HG02852 (cell line): ENCODE data around the gene MEDAG.

Source experiments
- ATAC-seq: cut with Tn5 transposase; IDR thresholded peaks from one replicate; pipeline ENCODE4 v1.9.1; 2021; ENCODE audit warnings: mild to moderate bottlenecking, moderate library complexity; ENCODE audit not compliant: unreplicated experiment

Gene MEDAG

DNA sequence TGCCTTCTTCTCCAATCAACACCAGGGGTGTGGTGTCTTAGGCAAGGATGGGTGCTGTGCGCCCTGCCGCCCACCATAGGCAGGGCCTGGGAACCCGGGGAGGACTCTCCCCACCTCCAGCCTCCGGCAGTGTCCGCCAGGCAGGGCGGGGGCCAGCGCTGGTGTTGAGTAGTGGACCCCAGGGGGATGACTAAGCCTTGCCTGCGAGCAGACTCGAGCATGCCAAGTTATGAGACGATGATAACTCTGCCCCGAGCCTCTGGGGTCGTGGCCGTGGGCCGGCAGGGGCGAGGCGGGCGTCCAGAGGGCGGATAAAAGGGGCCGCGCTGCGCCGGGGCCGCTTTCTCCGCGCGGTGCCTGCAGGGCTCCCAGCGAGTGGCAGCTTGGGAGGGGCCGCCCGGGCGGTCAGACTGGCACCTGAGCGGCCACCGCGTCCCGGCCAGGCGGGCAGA, at the start of gene MEDAG:
Gene MEDAG (plus strand): TSS at position 340 of the 452 bp plus-strand sequence. CDS start 245 bp downstream, outside the sequence.
- ATAC-seq, result no peak

DNA sequence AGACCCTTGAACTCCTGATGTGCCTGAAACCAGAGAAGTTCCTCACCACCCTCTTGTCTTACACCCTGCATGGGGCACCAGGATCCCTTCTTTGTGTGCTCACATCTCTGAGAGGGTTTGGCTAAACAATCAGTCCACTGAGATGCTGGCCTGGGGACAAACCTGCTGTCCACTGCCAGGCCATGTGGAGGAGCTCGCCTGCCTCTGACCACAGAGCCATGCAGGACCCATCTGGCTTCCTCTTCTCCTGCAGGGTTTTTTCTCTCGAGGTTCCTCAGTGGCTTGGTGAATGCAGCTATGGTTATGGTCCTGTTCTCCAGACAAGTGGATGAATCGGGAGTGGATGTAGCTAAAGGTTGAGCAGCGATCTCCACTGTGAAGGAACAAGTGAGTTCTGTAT, 49.1 kb upstream of the MEDAG start:
- no peak for ATAC-seq

DNA sequence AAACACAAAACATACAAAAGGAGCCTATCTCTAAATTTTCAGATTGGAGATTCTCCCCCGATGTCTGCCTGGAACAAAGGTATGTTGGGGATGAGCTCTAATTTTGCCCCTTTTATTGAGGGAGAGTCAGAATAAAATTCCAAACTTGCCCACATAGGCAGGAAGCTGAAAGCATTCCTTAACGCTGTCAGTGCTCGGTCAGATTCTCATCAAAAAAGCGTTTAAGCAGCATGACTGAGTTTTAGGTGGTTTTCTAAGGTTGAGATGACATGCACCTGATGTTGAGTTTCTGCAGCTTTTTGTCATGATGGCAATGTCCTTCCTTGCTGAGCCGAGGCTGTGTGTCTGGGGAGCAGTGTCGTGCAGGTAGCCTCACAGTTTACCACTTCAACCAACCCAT, 48.4 kb upstream of the MEDAG start:
- ATAC-seq, result no peak

DNA sequence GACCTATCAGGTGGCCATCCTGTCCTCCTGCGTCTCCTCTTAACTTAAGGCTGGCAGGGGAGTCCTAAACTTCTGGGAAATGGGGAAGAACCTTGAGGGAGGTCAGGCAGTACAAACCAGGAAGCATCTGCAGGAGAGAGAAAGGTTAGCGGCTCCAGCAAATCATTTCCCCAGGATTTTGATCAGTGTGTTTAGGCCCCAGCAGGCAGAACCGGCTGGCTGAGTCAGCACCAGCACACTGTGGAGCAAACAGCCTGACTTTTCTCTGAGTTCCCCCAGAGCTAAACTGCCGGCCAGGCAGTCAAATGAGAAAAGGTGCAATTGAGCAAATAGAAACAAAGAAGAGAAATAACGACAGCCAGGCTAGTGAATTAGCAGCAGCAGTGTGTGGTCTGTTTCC, 46.7 kb upstream of the MEDAG start:
- ATAC-seq, result no peak

DNA sequence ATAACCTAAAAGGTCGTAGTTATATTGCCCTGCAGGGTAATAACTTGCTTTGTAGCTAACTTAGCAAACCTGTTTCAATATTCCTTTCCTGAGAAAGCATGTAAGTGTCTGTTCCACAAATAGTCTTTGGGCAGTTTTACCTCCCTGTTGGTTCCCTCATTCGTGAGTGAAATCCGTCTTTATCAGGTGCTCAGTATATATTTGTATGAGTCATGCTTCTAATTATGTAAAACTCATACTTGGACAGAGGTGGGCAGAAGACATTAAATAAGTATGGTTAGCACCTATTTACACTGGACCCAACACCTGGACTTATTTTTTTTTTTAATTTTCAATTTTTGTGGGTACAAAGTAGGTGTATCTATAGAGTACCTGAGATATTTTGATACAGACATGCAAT, 44.9 kb upstream of the MEDAG start:
- ATAC-seq, result no peak

DNA sequence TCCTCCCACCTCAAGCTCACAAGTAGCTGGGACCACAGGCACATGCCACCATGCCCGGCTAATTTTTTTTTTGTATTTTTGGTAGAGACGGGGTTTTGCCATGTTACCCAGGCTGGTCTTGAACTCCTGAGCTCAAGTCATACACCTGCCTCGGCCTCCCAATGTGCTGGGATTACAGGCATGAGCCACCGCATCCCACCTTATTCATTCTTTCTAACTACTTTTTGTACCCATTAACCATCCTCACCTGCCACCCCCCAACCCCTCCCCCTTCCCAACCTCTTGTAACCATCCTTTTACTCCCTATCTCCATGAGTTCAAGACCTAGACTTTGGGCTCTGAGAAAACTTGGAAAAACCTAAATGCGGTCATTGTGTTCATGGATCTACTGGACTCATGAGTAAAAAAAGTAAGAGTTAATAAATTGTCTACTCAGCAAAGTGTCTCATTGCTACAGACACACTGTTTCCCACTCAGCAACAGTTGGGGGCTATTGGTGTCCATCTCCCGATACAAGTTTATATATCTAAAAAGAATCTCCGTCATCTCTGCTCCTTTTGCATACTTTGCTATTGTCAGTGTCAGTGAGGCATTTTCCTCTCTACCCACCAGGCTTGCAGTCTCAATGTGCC, 44.1 kb upstream of the MEDAG start:
- ATAC-seq, result no peak

DNA sequence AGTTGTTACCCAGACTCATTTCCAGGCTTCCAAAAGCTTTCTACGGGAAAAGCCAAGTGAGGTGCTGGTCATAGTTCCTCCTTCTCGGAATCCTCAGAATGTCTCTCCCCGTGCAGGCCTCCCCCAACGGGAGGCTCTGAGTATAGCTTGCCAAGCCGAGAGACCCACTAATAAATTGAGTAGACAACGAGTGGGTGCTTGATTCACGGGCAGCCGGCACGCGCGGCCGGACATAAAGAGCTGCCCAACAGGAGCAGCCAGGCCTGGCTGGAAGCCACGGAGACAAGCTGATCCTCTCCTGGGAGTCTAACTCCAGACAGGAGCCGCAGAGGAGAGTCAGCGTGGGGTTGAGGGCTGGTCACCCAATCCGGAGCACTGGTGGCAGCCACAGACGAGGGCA, 43.4 kb upstream of the MEDAG start:
- no peak for ATAC-seq

DNA sequence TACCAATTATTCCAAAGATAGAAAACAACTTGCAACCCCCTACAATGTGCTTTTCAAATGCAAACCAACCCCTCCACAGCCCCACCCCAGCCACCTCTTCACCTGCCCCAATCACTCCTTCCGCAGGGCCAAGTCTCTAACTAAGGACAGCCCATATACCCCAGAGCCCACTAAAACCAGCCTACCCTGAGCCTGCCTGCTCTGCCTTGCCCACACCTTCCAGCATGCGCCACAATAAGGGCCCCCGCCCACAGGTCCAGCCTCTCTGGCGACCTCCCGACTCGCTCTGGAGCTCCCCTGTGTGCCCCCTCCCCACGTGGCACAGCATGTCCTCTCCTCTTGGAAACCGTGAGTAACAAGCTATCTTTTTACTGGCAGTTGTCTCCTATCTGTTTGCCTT, 42.8 kb upstream of the MEDAG start:
- no peak for ATAC-seq

DNA sequence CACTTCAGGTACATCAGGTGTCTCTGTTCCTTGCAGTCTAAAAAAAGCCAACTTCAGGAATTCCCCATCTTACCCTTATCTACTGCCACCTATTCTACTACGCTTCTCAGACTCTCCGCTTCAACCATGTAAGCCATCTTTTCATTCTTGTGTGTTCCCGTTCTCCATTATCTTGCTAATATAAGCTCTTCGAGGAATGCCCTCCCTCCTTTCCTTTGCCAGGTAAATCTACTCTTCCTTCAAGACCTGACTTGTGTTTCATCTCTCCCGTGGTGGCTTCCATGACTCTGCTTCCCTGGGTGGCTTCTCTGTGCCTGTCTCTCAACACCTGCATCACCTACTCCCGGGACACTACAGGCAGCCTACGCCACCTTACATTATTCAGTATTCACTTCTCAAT, 42.3 kb upstream of the MEDAG start:
- no peak for ATAC-seq

DNA sequence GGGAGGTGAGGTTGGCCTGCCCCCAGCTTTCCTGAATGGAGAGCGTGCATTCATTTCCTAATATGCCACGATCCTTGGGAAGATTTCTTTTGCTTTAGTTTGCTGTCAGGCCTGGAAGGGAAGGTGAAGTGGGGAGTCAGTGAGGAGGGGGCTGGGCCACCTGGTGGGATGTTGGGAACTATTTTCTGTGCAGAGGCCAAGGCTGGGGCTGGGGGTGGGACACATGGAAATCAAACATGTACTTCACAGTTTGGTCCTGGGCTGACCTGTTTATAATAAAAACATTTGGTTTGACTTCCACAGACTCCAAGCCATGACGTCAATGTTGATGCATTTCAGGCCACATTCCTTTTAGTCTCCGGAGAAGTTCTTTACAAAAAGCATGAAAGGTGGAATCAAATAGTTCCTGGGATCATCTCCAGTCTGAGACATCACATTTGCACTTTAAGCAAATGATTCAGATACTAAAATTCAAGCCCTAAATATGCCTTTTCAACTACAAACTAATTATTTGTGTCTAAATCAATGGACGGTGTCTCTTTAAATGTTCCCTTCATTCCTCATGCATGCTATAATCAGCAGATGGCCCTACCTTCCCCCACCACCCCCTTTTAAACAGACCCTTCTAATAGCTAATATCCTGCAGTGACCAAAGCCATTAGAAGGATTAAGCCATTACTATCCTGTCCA, 41.5 kb upstream of the MEDAG start:
- ATAC-seq, result no peak

DNA sequence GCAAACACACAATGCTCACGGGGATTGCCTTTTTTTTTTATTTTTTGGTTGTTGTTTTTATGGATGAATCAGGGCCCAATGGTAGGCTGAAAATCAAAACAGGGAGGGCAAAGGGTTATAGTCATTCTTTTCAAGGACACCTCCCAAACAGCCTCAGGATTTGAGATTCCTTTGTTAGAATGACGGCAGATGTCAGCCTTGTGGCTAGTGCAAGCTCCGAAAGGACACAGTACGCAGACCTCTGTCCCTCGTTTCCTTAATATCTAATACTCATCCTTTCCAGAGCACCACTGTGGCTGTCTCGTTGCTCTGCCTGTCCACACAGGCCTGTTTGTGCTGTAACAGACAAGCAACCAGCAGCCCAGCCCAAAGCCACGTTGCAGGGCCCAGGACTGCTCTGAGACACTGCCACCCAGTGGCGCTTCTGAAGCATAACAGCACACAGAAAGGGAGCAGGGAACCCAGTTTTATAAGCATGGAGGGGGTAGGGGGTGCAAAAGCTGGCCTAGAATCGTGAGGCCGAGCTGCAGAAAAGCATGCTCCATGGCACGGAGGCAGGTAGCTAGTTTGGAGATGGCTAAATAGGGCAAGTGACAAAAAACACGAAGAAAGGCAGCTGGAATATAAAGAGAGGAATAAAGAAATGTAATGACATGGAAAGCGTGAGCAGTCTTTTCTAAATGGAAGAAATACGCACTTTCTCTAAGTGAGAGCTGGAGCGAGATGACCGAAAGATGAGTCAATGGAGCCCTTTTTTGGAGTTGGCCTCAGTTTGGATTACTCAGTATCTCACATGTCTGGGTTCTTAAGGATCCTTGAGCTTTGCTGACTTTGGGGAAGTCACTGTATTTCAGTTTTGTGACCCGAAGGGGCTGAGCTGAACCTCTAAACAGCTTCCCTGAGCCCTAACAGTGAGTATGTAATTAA, 40.7 kb upstream of the MEDAG start:
- peak; percentile 93 for ATAC-seq

DNA sequence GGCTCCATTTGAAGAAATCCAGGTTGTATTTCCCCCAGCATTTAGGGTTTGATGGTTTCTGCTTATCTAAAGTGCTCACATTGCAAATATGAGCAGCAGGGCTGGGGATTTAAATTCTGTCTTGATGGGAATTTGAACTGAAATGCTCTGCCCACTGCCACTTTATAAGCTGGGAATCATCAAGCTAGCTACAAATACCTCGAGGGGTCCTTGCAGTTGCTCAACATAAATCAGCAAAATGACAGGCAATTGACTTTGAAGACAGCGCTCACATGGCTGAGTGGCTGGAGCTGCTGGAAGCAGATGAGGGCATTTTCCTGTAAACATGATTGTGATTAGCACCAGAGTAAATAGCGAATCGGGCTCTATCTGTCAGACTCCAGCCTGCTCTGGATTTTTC, 39.4 kb upstream of the MEDAG start:
- no peak for ATAC-seq

DNA sequence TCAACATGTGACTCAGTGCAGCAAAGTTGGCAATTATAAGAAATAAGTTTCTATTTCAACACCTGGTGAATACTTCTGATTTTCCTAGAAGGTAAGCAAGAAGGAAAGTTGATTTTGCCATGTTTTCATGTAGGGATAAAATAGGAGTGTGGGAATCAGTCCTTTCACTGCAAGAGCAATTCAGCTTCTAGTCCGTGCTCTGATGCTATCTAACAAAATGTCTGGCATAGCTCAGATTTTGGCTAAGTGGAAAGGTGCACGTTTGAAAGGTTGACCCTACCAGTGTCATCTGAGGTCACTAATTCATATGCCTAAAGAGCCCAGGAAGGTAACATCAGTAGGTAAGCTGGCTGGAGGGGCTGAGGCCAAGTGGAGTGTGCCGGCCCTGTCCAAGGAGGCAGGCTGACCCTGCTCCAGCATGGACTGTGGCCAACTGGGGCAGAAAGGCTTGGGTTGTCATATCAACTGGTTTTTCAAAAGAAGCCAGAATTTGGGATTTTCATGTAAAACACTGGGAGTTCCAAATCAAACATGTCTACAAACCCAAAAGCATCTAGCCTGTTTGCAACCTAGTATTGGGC, 38.9 kb upstream of the MEDAG start:
- ATAC-seq, result no peak

DNA sequence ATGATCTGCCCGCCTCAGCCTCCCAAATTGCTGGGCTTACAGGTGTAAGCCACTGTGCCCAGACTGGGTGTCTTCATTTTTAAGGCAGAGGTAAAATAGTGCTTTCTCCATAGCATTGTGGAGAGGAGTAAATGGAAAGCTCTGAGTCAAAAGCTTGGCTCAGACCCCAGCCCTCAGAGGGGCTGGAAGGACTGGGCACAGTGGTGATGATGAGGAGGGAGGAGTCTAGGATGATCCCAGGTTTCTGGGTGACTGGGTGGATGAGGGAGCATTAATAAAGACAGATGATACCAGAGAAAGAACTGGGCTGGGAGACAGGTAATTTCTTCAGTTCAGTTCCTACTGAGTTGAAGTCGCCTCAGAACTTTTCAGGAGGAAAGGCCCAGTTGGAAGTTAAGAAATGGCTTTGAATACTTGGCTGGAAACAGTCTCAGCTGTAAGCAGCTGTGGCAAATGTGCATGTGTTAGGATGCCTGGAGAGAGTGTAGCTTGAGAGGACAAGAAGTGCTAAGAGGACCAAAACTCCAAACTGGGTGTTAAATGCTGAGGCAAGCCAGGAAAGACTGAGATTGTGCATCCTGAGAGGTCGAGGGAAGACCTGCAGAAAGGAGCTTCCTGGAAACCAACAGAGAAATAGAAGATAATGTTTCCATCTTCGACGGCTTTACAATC, 37.1 kb upstream of the MEDAG start:
- ATAC-seq, result no peak

DNA sequence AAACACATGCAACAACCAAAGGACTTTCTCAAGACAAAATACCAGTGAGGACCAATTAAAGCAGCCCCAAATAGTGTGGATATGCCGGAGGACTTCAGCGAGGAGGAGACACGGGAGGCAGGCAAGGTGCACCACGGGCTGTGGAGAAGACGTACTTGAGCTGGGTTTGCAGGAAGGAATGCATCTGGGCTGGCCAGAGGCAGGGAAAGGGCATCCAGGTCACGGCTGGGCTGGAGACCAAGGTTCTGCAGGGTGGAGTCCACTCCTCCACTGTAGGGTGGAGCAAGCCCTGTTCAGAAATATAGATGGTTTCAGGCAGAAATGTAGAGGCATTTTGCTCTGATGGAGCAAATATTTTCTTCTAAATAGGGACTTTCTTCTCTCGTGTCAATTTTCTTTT, 36.6 kb upstream of the MEDAG start:
- no peak for ATAC-seq

DNA sequence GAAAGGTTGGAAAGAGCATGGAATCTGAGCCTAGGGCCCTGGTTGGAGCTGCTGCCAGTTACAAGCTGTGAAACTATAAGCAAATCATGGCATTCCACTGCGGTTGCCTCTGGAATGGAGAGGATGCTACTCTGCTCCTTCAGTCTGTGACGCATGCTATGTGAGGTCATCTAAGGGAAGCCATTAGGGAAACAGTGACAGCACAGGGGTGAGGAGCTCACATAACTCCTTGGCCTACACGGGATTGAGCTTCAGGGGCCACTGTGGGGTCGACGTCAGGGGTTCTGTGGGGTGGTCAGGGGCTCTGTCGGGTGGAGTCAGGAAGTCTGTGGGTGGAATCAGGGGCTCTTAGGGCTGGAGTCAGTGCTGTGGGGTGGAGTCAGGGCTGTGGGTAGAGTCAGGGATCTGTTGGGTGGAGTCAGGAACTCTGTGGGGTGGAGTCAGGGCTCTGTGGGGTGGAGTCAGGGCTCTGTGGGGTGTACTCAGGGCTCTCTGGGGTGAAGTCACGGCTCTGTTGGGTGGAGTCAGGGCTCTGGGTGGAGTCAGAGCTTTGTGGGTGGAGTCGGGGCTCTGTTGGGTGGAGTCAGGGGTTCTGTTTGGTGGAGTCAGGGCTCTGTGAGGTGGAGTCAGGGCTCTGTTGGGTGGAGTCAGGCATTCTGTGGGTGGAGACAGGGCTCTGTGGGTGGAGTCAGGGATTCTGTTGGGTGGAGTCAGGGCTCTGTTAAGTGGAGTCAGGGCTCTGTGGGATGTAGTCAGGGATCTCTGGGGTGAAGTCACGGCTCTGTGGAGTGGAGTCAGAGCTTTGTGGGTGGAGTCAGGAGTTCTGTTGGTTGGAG, 35.8 kb upstream of the MEDAG start:
- no peak for ATAC-seq

DNA sequence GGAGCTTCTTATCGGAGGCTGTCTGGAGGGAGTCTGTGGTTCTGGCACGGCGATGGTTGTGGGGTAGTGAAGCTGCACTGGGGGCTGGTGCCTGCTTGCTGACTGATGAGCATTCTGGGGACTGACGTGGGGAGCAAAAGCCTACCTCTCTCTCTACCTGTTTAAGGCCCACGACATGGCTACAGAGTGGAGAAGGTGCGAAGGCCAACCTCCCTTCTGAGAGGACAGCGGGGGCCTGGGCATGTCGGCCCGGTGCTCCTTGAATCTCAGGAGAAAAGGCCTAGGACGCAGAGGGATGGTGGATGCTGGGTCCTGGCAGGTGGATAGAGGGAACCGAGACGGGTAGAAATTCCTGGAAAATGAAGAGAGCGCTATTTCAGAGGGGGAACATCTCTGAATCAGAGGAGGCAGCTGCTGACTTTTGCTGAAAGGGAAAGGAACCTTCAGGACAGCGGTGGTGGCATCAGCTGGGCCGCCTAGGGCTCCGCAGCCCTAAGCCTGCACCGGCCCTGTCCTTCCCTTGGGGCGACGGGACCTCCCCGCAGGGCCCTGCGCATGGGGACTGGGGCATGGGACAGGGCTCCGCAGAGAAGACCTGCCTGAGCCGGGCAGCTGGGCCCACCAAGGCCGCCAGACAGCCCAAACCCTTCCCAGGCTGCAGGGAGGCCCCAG, 35.0 kb upstream of the MEDAG start:
- no peak for ATAC-seq

DNA sequence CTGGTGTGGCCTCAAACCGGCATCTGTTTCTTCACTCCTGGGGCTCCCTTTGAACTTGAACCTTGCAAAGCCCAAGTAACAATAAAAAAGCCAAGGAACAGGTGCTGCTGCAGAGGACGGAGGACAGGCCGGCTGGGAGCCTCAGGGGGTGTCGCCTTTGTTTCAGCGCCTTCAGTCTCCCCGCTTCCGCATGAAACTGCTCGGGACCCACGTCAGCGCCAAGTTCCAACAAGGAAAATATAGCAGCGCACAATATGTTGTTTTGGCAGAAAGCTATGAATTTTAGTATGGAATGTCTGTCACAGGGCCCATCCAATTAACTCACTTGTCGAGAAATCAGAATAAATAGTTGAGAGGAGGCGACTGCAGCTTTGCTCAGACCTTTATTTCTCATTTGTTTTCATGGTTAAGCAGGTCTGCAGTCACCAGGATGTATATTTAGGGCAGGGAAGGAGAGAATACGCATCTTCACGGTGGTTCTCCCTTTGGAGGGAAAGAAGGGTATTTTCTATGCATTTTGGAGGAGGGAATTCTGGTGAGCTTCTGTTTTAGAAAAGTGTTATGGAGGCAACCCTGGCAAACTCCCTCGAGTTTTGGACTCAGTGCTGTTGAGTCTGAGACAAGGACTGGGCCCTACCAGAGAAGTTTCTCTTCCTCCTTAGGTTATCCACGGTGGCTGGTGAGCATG, 34.3 kb upstream of the MEDAG start:
- no peak for ATAC-seq

DNA sequence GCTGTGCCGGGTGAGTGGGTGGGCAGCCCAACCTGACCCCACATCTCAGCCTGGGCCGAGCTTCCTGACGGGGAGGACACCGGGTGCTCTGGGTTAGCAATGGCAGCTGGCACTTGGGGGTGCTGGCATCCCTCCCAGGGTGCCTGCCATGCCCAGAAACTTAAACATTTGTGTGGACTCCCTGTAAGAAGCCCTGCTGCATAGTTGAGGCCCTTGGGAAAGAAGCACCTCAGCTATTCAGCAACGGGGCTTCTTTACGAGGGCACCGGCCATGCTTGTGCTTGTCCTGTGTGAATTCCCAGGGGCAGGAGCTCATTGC, 33.8 kb upstream of the MEDAG start:
- no peak for ATAC-seq
